Stimulated activated CD4-positive, alpha-beta T cell treated with anti-CD3 and anti-CD28 coated beads, Interleukin-1b, Interleukin-23, amount 100 ng/mL, for 24 hours (primary cell): ENCODE measurements around the gene PER2.

Experiments used
- DNase-seq, 4 experiments: peaks; one replicate each; pipeline ENCODE4 v3.0.0-alpha.2; 2020; ENCODE audit warnings: low read depth in 4 of 4, low spot score in 1 of 4

The PER2 gene

GRCh38 chr2:238267884-238268680 lies 20.3 kb downstream of the PER2 start:
- no peak for DNase-seq

- no peak for DNase-seq
Measured at GRCh38 chr2:238267341-238267710, 21.1 kb downstream of the PER2 start.

GRCh38 chr2:238265605-238266004 lies 22.8 kb downstream of the PER2 start:
- DNase-seq = no peak

- DNase-seq = no peak
Measured at GRCh38 chr2:238264072-238264460, 24.3 kb downstream of the PER2 start.

GRCh38 chr2:238263204-238264071 lies 25.0 kb downstream of the PER2 start:
- peak in 3 of 4 experiments; percentile 50 to 62 (median 52) for DNase-seq

- no peak for DNase-seq
Measured at GRCh38 chr2:238262496-238263122, 25.8 kb downstream of the PER2 start.

- no peak for DNase-seq
Measured at GRCh38 chr2:238261718-238262375, 26.6 kb downstream of the PER2 start.

- no peak for DNase-seq
Measured at GRCh38 chr2:238260883-238261282, 27.5 kb downstream of the PER2 start.

GRCh38 chr2:238259061-238260020 lies 29.1 kb downstream of the PER2 start:
- no peak for DNase-seq

GRCh38 chr2:238257786-238258700 lies 30.4 kb downstream of the PER2 start:
- no peak for DNase-seq

- peak in 3 of 4 experiments; percentile 31 to 55 (median 48) for DNase-seq
Measured at GRCh38 chr2:238256594-238257104, 31.8 kb downstream of the PER2 start.

- DNase-seq = no peak
Measured at GRCh38 chr2:238256111-238256510, 32.3 kb downstream of the PER2 start.

- no peak for DNase-seq
Measured at GRCh38 chr2:238255636-238256035, 32.8 kb downstream of the PER2 start.

GRCh38 chr2:238255151-238255551 lies 33.3 kb downstream of the PER2 start:
- no peak for DNase-seq

- no peak for DNase-seq
Measured at GRCh38 chr2:238254095-238254723, 34.2 kb downstream of the PER2 start.

- DNase-seq = no peak
Measured at GRCh38 chr2:238252766-238253630, 35.4 kb downstream of the PER2 start.

GRCh38 chr2:238251986-238252385 lies 36.4 kb downstream of the PER2 start:
- DNase-seq = no peak
